SKM-1 (cell line): Measurements from ENCODE around the gene UFD1.

Experiments used
- DNase-seq: peaks from one replicate; lab custom pipeline; 2025; ENCODE audit not compliant: unreplicated experiment; lab: John Stamatoyannopoulos, UW

Gene UFD1

GRCh38 chr22:19472233-19472632 lies 6.8 kb downstream of the UFD1 start:
- no peak for DNase-seq

- no peak for DNase-seq
These were observed 7.4 kb downstream of the UFD1 start for GRCh38 chr22:19471572-19471971.

- no peak for DNase-seq
These were observed 9.0 kb downstream of the UFD1 start for GRCh38 chr22:19470010-19470409.

- DNase-seq = no peak
These were observed 9.6 kb downstream of the UFD1 start for GRCh38 chr22:19469421-19469820.

GRCh38 chr22:19467912-19468311 lies 11.1 kb downstream of the UFD1 start:
- no peak for DNase-seq

GRCh38 chr22:19466848-19467752 lies 11.9 kb downstream of the UFD1 start:
- no peak for DNase-seq

GRCh38 chr22:19466126-19466716 lies 12.8 kb downstream of the UFD1 start:
- no peak for DNase-seq

GRCh38 chr22:19464975-19465374 lies 14.0 kb downstream of the UFD1 start:
- DNase-seq = no peak

GRCh38 chr22:19464546-19464945 lies 14.4 kb downstream of the UFD1 start:
- DNase-seq = no peak

- DNase-seq = no peak
These were observed 15.2 kb downstream of the UFD1 start for GRCh38 chr22:19463491-19464469.

- no peak for DNase-seq
These were observed 16.0 kb downstream of the UFD1 start for GRCh38 chr22:19463008-19463407.

GRCh38 chr22:19461506-19461905 lies 17.5 kb downstream of the UFD1 start:
- DNase-seq = no peak

- DNase-seq = no peak
These were observed 19.0 kb downstream of the UFD1 start for GRCh38 chr22:19460036-19460435.

- no peak for DNase-seq
These were observed 21.1 kb downstream of the UFD1 start for GRCh38 chr22:19457828-19458428.

- no peak for DNase-seq
These were observed 22.5 kb downstream of the UFD1 start for GRCh38 chr22:19456541-19456940.

- DNase-seq = no peak
These were observed 23.2 kb downstream of the UFD1 start for GRCh38 chr22:19455585-19456370.

- no peak for DNase-seq
These were observed 24.0 kb downstream of the UFD1 start for GRCh38 chr22:19455033-19455432.

- no peak for DNase-seq
These were observed 24.8 kb downstream of the UFD1 start for GRCh38 chr22:19454156-19454555.

- DNase-seq = no peak
These were observed 25.3 kb downstream of the UFD1 start for GRCh38 chr22:19453718-19454117.

- no peak for DNase-seq
These were observed 27.4 kb downstream of the UFD1 start for GRCh38 chr22:19451570-19451969.
